Astrocyte (in vitro differentiated cells and primary cell): Measurements from ENCODE around the gene NCBP1.

Source experiments
- CTCF ChIP-seq: IDR thresholded peaks from 2 replicates; pipeline ENCODE4 v1.5.1; 2011; ENCODE audit warnings: low read depth, mild to moderate bottlenecking, inconsistent platforms, low read length, moderate library complexity; ENCODE audit not compliant: insufficient read depth
- EZH2 ChIP-seq: IDR thresholded peaks from 2 replicates; pipeline ENCODE4 v1.6.1; 2012; ENCODE audit warnings: mild to moderate bottlenecking, low read length, inconsistent platforms; ENCODE audit not compliant: insufficient read depth

DNA sequence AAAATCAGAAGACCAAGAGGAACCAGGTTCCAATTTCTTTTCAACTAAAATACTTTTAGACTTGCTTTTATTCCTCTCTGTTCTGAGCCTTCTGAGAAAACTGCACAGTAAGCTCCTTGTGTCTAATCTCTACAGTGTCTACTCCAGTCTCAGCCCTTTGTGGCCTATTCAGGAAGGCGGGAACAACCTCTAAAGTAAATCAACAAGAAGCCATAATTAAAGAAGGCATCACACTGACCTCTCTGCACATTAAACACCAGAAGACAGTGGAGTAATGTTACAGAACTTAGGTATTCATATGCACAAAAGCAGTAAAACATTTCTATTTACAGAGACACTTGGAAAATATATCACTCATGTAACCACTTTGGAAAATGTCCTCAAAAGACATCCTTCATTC is 48.6 kb downstream of the NCBP1 start:
- no peak for TF ChIP-seq CTCF
- TF ChIP-seq EZH2 = no peak
